ENCODE results near the gene TIMM17B.

DNA sequence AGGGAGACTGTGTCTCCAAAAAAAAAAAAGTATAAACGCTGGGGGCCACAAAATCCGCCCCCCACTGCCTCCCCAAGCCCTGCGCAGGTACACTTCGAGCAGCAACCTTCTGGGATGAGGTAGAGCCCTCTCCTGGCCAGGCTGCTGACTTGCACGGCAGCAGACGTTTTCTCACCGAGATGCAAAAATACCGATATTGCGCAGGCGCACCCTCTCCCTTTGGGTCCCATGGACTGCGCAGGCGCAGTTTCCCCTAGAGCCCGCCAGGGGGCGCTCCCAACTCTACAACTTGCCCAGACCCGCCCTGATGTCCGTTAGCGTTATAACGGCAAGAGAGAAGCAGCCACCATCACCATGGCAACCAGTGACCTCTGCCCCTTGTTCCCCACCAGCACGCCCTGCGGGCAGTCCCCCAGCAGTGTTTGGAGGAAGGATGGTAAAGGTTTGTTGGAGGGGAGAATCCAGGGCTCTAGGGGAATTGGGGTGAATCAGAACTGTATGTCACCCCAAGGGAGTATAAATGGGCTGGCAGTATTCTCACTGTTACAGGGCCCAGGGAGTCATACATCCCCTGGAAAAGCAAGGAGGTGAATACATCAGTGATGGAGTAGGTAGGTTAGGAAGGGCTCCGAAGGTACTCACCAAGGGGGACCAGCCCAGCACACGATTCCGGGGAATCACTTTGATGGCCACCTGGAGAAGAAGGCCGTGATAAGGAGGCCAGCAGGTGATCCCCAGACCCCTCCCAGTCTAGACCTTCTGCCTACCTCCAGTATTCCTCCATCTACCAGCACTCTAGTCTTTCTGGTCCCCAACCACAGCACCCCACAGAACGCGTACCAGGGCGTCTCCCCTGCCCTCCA lies 19.8 kb upstream of the TIMM17B start:
- TF ChIP-seq CTCF (IDR thresholded peaks at IDR 0.05; ENCODE audit: poor library complexity) (peak; percentile 91), EZH2 (IDR thresholded peaks at IDR 0.05; ENCODE audit: borderline replicate concordance) (no peak), EZH2phosphoT487 (IDR thresholded peaks at IDR 0.05; ENCODE audit: low read depth, severe bottlenecking, unreplicated experiment) (no peak)
